Mucosa of descending colon (tissue), 3 donors: Measurements from ENCODE around the gene KLF9. TPM values are rescaled to one million over a fixed set of nuclear protein-coding genes. Genes with fewer than 3 reads are reported as not detected.

Source experiments
- ATAC-seq: fragments of 200-7000 bp; cut with Tn5 transposase; one replicate; pipeline ENCODE4 v1.9.1; 2020; ENCODE audit warnings: mild to moderate bottlenecking, moderate library complexity
- DNase-seq, 3 donors: peaks; one replicate each; pipeline ENCODE4 v3.0.0-alpha.2; 2020
- H3K36me3 ChIP-seq: fragments of 200-600 bp; one replicate; pipeline ENCODE4 v1.8.0; 2021; ENCODE audit warnings: low read depth, mild to moderate bottlenecking
- H3K4me1 ChIP-seq: fragments of 200-600 bp; one replicate; pipeline ENCODE4 v1.8.0; 2021; ENCODE audit warnings: low read depth, mild to moderate bottlenecking
- H3K4me3 ChIP-seq: fragments of 200-600 bp; one replicate; pipeline ENCODE4 v1.8.0; 2021; ENCODE audit warnings: mild to moderate bottlenecking
- H3K9me3 ChIP-seq: fragments of 200-600 bp; one replicate; pipeline ENCODE4 v1.8.0; 2021; ENCODE audit warnings: mild to moderate bottlenecking
- CTCF ChIP-seq: fragments of 200-600 bp; IDR thresholded peaks from one replicate; pipeline ENCODE4 v1.8.0; 2022; ENCODE audit warnings: antibody characterized with exemption, mild to moderate bottlenecking
- intact Hi-C, 2 donors: fragments of 100-400 bp; cut with DNase I in 1 of 2; cut with micrococcal nuclease in 1 of 2; formaldehyde crosslinking; loops; one replicate each; pipeline versions ENCODE4 v1.11.0 to v1.11.1; 2022; cut with DNase I, micrococcal nuclease
- total RNA-seq, 3 donors: library from RNA; stranded (reverse); fragmentation: NEBNext Ultra II Directional in 2 of 3; extraction: Animal tissue kit (Norgen Biotek cat#: 25700) in 2 of 3; gene quantifications; one replicate each; pipeline versions ENCODE4 v1.2.1 to v1.2.4, GENCODE V29; 2021 to 2023
- donor health status: DM: no; HTN: no; CAD: no; lungs with moderate emphysema.
- donor health status: DM: no; HTN: no; CAD: no.
- donor health status: DM: no; HTN: yes; CAD: no.

Gene KLF9
- total RNA-seq, 3 donors from 2014 or later = 29.5 to 104 (median 45.4) TPM

- no peak for TF ChIP-seq CTCF
- no peaks in the 10 kb centered on the region for H3K9me3 ChIP-seq
- peak; percentile 30 for ATAC-seq
- H3K4me3 ChIP-seq = peak overlapping the region; percentile 92
- H3K36me3 ChIP-seq = no peaks in the 10 kb centered on the region
- intact Hi-C loops = loop anchor here in 1 of 2 donors (10.0 kb wide), 1 partner anchor 183 kb away; no protein-coding TSS in a partner anchor
- DNase-seq = peak; percentile 66 to 77 (median 69)
- peaks cover 43% of the 10 kb centered on the region for H3K4me1 ChIP-seq
Measured at GRCh38 chr9:70411121-70411929, 3.1 kb downstream of the KLF9 start.

GRCh38 chr9:70410368-70410767 is 4.1 kb downstream of the KLF9 start:
- peak in 1 of 3 donors; percentile 59 for DNase-seq
- Histone ChIP-seq H3K36me3 (no peaks in the 10 kb centered on the region), H3K4me1 (peaks cover 52% of the 10 kb centered on the region), H3K4me3 (peak overlapping the region; percentile 11), H3K9me3 (no peaks in the 10 kb centered on the region)
- intact Hi-C loops = loop anchor here in 1 of 2 donors (10.0 kb wide), 1 partner anchor 184 kb away; no protein-coding TSS in a partner anchor
- ATAC-seq = no peak
- no peak for TF ChIP-seq CTCF

GRCh38 chr9:70409800-70410199 is 4.7 kb downstream of the KLF9 start:
- no peaks in the 10 kb centered on the region for H3K9me3 ChIP-seq
- intact Hi-C loops = loop anchor here in 1 of 2 donors (10.0 kb wide), 1 partner anchor 185 kb away; no protein-coding TSS in a partner anchor
- peaks cover 55% of the 10 kb centered on the region for H3K4me1 ChIP-seq
- DNase-seq (no peak), ATAC-seq (no peak)
- no peak for TF ChIP-seq CTCF
- H3K4me3 ChIP-seq = no peak overlapping the region
- H3K36me3 ChIP-seq = no peaks in the 10 kb centered on the region

- DNase-seq (peak in 1 of 3 donors; percentile 19), ATAC-seq (no peak)
- intact Hi-C loops = no loop called here
- Histone ChIP-seq H3K4me3 (no peak overlapping the region), H3K9me3 (no peaks in the 10 kb centered on the region), H3K4me1 (peaks cover 57% of the 10 kb centered on the region), H3K36me3 (no peaks in the 10 kb centered on the region)
- TF ChIP-seq CTCF = no peak
Measured at GRCh38 chr9:70409280-70409679, 5.2 kb downstream of the KLF9 start.

GRCh38 chr9:70408393-70409040 is 5.9 kb downstream of the KLF9 start:
- no peaks in the 10 kb centered on the region for H3K9me3 ChIP-seq
- ATAC-seq = no peak
- no peaks in the 10 kb centered on the region for H3K36me3 ChIP-seq
- no peak overlapping the region for H3K4me3 ChIP-seq
- H3K4me1 ChIP-seq = peaks cover 64% of the 10 kb centered on the region
- no peak for TF ChIP-seq CTCF
- intact Hi-C loops = no loop called here
- DNase-seq = no peak
